Endodermal cell (in vitro differentiated cells): Measurements from ENCODE around the gene KIAA0232. TPM values are rescaled to one million over a fixed set of nuclear protein-coding genes. Genes with fewer than 3 reads are reported as not detected.

Experiments
- DNase-seq: peaks from one replicate; pipeline ENCODE4 v3.0.0-alpha.2; 2017
- H3K27ac ChIP-seq: 2 replicates; pipeline ENCODE4 v1.5.1; 2013; ENCODE audit warnings: mild to moderate bottlenecking, low read depth, low read length, moderate library complexity
- H3K27me3 ChIP-seq: 2 replicates; pipeline ENCODE4 v1.6.1; 2013; ENCODE audit warnings: mild to moderate bottlenecking, low read length, moderate library complexity; ENCODE audit not compliant: insufficient read depth, control insufficient read depth, poor library complexity, severe bottlenecking
- H3K36me3 ChIP-seq: 2 replicates; pipeline ENCODE4 v1.7.0; 2013; ENCODE audit warnings: mild to moderate bottlenecking, low read length, moderate library complexity; ENCODE audit not compliant: control insufficient read depth, insufficient read depth
- H3K4me1 ChIP-seq: one replicate; pipeline ENCODE4 v1.7.0; 2013; ENCODE audit warnings: low read length; ENCODE audit not compliant: control insufficient read depth, insufficient read depth
- H3K4me3 ChIP-seq: 2 replicates; pipeline ENCODE4 v1.5.1; 2013; ENCODE audit warnings: mild to moderate bottlenecking, low read length, moderate library complexity
- H3K9ac ChIP-seq: 2 replicates; pipeline ENCODE4 v1.6.1; 2013; ENCODE audit warnings: mild to moderate bottlenecking, low read length, moderate library complexity; ENCODE audit not compliant: poor library complexity, severe bottlenecking; ENCODE audit errors: extremely low read depth
- H3K9me3 ChIP-seq: 2 replicates; pipeline ENCODE4 v1.6.1; 2013; ENCODE audit warnings: mild to moderate bottlenecking, low read length, moderate library complexity; ENCODE audit not compliant: control insufficient read depth
- H3K27ac Mint-ChIP-seq: 2 replicates; pipeline ENCODE4 v1.8.0; 2020; ENCODE audit warnings: mixed read lengths
- H3K27me3 Mint-ChIP-seq: 2 replicates; pipeline ENCODE4 v1.8.0; 2021; ENCODE audit warnings: mild to moderate bottlenecking, mixed read lengths; ENCODE audit not compliant: insufficient read depth
- H3K36me3 Mint-ChIP-seq: 2 replicates; pipeline ENCODE4 v1.8.0; 2020; ENCODE audit warnings: low read depth, mixed read lengths
- H3K4me1 Mint-ChIP-seq: 2 replicates; pipeline ENCODE4 v1.8.0; 2020; ENCODE audit warnings: mixed read lengths
- H3K4me3 Mint-ChIP-seq: 2 replicates; pipeline ENCODE4 v1.8.0; 2020; ENCODE audit warnings: mild to moderate bottlenecking, moderate library complexity, mixed read lengths
- H3K9me3 Mint-ChIP-seq: 2 replicates; pipeline ENCODE4 v1.8.0; 2020; ENCODE audit warnings: mild to moderate bottlenecking, mixed read lengths
- WGBS, 2 experiments: methylation state at CpG; one replicate each; pipeline versions ENCODE4 v1.1.5 to v1.1.7; 2013; ENCODE audit warnings: missing lambda C conversion rate in 2 of 2, mixed read lengths in 1 of 2; ENCODE audit not compliant: insufficient coverage in 1 of 2, insufficient read length in 1 of 2; 5-methylcytosine and 5-hydroxymethylcytosine counted together
- total RNA-seq, 2 donors: library from RNA; stranded (reverse); fragmentation: NEBNext Ultra II Directional in 1 of 2; extraction: Animal tissue kit (Norgen Biotek cat#: 25700) in 1 of 2; gene quantifications; 2 replicates in 1 of 2; 3 replicates in 1 of 2; pipeline ENCODE4 v1.2.1, GENCODE V29; 2021
- TF ChIP-seq, protein P1 (sequence below): fragments of 200-600 bp; sonication (generic); conservative IDR thresholded peaks from 2 replicates; pipeline ENCODE4 v1.5.0; 2021; ENCODE audit warnings: antibody characterized with exemption, mild to moderate bottlenecking

Gene KIAA0232
- total RNA-seq, 2 donors from 2014 or later = 32.9 to 43.5 TPM

DNA sequence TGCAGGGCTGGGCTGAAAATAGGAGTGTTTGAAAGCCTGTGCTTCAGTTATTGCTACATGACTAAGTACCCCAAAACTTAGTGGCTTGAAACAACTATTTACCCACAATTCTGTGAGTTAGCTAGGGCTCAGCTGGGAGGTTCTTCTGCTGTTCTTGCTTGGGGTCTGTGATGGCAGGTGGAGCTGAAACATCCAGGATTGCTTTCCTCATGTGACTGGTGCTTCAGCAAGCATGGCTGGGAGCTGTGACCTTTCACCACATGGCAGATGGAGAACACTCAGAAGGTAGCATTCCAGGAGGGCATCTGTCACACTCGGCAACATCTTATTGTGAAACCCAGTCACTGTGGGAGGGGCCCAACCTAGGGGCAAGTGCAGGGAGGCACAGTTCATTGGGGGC is 70.1 kb downstream of the KIAA0232 start:
- Histone ChIP-seq H3K36me3 (peaks cover 58% of the 10 kb centered on the region), H3K9me3 (peaks cover 23% of the 10 kb centered on the region), H3K27ac (no peak overlapping the region), H3K4me3 (no peak overlapping the region), H3K4me1 (peaks cover 11% of the 10 kb centered on the region), H3K9ac (no peak overlapping the region), H3K27me3 (no peaks in the 10 kb centered on the region)
- Mint-ChIP-seq H3K27me3 (no peaks in the 10 kb centered on the region), H3K4me1 (peaks cover 28% of the 10 kb centered on the region), H3K27ac (no peak overlapping the region), H3K4me3 (no peak overlapping the region), H3K9me3 (peaks cover 6% of the 10 kb centered on the region), H3K36me3 (peaks cover 48% of the 10 kb centered on the region)
- 0 to 2% methylated on average over 1 of the region's 1 CpG for WGBS, 2 experiments
- TF ChIP-seq, protein P1, sequence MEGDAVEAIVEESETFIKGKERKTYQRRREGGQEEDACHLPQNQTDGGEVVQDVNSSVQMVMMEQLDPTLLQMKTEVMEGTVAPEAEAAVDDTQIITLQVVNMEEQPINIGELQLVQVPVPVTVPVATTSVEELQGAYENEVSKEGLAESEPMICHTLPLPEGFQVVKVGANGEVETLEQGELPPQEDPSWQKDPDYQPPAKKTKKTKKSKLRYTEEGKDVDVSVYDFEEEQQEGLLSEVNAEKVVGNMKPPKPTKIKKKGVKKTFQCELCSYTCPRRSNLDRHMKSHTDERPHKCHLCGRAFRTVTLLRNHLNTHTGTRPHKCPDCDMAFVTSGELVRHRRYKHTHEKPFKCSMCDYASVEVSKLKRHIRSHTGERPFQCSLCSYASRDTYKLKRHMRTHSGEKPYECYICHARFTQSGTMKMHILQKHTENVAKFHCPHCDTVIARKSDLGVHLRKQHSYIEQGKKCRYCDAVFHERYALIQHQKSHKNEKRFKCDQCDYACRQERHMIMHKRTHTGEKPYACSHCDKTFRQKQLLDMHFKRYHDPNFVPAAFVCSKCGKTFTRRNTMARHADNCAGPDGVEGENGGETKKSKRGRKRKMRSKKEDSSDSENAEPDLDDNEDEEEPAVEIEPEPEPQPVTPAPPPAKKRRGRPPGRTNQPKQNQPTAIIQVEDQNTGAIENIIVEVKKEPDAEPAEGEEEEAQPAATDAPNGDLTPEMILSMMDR = no peak
- no peak for DNase-seq

DNA sequence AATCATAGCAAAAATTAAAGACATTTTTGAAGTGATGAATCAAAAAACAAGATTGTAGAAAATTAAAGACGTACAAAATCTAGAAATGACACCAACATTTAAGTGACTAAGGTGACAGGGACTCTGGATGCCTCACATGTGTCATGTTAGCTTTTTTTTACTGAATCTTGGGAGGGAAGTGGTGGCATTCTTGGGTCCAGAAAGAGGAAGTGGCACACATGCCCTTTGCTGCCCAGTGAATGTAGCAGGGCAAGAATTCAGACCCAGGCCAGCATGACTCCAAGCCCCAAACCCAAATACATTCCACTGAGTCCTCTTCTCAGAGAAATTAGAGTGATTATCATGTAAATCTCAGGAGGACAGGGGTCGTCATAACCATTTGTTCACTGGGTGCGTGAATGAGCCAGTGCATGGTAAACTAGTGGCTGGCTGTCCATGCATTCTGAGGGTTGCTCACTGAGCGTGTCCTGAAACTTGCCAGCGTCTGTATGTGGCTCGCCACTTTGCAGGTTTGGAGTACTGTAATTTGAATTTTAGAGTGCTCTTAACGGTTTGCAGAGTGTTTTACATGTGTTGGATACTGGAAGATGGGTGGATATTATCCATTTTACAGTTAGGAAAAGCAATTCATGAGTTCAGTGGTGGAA is 71.7 kb downstream of the KIAA0232 start:
- peaks cover 6% of the 10 kb centered on the region for H3K9me3 Mint-ChIP-seq
- H3K27ac Mint-ChIP-seq = no peak overlapping the region
- no peak overlapping the region for H3K4me3 Mint-ChIP-seq

GRCh38 chr4:6855692-6856297 is 73.3 kb downstream of the KIAA0232 start:
- Histone ChIP-seq H3K4me1 (no peaks in the 10 kb centered on the region), H3K27me3 (no peaks in the 10 kb centered on the region), H3K36me3 (peaks cover 74% of the 10 kb centered on the region), H3K9me3 (peaks cover 23% of the 10 kb centered on the region), H3K4me3 (no peak overlapping the region), H3K9ac (no peak overlapping the region), H3K27ac (no peak overlapping the region)
- Mint-ChIP-seq H3K36me3 (peaks cover 39% of the 10 kb centered on the region), H3K27ac (no peak overlapping the region), H3K4me3 (no peak overlapping the region), H3K9me3 (peaks cover 6% of the 10 kb centered on the region), H3K27me3 (no peaks in the 10 kb centered on the region), H3K4me1 (peaks cover 10% of the 10 kb centered on the region)
- 94 to 95% methylated on average over 8 to 11 of the region's 11 CpGs for WGBS, 2 experiments
- no peak for DNase-seq
- TF ChIP-seq, protein P1 = no peak

More for the DNA sequence above, 71.7 kb downstream of the KIAA0232 start:
- Histone ChIP-seq H3K4me3 (no peak overlapping the region), H3K27me3 (no peaks in the 10 kb centered on the region), H3K27ac (no peak overlapping the region), H3K36me3 (peaks cover 66% of the 10 kb centered on the region), H3K9me3 (peaks cover 23% of the 10 kb centered on the region), H3K4me1 (no peaks in the 10 kb centered on the region), H3K9ac (no peak overlapping the region)
- Mint-ChIP-seq H3K4me1 (peaks cover 13% of the 10 kb centered on the region), H3K36me3 (peaks cover 45% of the 10 kb centered on the region), H3K27me3 (no peaks in the 10 kb centered on the region)
- 82 to 92% methylated on average over 7 of the region's 7 CpGs for WGBS, 2 experiments
- no peak for DNase-seq
- TF ChIP-seq, protein P1 = no peak
